ENCODE measurements around the gene SNX3.

SNX3 gene

DNA sequence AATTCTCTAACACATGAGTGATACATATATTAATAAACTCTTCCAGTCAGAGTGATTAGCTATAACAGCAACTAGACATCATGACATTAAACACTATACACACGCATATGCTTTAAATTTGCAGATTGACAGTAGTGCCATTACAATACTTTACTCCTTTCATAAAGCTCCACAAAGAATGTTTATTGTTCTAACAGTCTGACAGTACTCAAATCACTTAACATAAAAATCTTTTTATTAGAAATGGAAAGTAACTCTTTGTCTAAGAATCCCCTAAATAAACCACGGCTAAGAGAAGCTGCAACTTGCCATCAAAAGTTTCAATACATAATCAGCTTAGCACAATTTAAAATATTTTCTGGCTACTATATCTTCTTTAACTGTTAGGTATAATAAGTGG is 24.0 kb downstream of the SNX3 start (continued):
- TF ChIP-seq ZNF560 (tag by site-specific recombination; IDR thresholded peaks at IDR 0.05; ENCODE audit: borderline replicate concordance) (no peak), ZNF19 (tag by site-specific recombination; IDR thresholded peaks at IDR 0.05; ENCODE audit: low read depth) (no peak), ZNF768 (tag by site-specific recombination; IDR thresholded peaks at IDR 0.05) (no peak), ZNF324 (tag by site-specific recombination; IDR thresholded peaks at IDR 0.05) (no peak), YY1 (tag by site-specific recombination; IDR thresholded peaks at IDR 0.05) (no peak), ZBTB20 (tag by site-specific recombination; IDR thresholded peaks at IDR 0.05) (no peak), BCL11A (tag by site-specific recombination; IDR thresholded peaks at IDR 0.05; ENCODE audit: low read depth) (no peak), ZNF16 (tag by site-specific recombination; IDR thresholded peaks at IDR 0.05; ENCODE audit: low read depth) (no peak)
- TF ChIP-seq, protein P1, sequence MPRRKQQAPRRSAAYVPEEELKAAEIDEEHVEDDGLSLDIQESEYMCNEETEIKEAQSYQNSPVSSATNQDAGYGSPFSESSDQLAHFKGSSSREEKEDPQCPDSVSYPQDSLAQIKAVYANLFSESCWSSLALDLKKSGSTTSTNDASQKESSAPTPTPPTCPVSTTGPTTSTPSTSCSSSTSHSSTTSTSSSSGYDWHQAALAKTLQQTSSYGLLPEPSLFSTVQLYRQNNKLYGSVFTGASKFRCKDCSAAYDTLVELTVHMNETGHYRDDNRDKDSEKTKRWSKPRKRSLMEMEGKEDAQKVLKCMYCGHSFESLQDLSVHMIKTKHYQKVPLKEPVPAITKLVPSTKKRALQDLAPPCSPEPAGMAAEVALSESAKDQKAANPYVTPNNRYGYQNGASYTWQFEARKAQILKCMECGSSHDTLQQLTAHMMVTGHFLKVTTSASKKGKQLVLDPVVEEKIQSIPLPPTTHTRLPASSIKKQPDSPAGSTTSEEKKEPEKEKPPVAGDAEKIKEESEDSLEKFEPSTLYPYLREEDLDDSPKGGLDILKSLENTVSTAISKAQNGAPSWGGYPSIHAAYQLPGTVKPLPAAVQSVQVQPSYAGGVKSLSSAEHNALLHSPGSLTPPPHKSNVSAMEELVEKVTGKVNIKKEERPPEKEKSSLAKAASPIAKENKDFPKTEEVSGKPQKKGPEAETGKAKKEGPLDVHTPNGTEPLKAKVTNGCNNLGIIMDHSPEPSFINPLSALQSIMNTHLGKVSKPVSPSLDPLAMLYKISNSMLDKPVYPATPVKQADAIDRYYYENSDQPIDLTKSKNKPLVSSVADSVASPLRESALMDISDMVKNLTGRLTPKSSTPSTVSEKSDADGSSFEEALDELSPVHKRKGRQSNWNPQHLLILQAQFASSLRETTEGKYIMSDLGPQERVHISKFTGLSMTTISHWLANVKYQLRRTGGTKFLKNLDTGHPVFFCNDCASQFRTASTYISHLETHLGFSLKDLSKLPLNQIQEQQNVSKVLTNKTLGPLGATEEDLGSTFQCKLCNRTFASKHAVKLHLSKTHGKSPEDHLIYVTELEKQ (tag by site-specific recombination; IDR thresholded peaks at IDR 0.05; ENCODE audit: borderline replicate concordance), result no peak
- TF ChIP-seq, protein P2, sequence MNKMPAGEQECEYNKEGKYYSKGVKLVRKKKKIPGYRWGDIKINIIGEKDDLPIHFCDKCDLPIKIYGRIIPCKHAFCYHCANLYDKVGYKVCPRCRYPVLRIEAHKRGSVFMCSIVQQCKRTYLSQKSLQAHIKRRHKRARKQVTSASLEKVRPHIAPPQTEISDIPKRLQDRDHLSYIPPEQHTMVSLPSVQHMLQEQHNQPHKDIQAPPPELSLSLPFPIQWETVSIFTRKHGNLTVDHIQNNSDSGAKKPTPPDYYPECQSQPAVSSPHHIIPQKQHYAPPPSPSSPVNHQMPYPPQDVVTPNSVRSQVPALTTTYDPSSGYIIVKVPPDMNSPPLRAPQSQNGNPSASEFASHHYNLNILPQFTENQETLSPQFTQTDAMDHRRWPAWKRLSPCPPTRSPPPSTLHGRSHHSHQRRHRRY (tag by site-specific recombination; IDR thresholded peaks at IDR 0.05), result no peak
- TF ChIP-seq, protein P3, sequence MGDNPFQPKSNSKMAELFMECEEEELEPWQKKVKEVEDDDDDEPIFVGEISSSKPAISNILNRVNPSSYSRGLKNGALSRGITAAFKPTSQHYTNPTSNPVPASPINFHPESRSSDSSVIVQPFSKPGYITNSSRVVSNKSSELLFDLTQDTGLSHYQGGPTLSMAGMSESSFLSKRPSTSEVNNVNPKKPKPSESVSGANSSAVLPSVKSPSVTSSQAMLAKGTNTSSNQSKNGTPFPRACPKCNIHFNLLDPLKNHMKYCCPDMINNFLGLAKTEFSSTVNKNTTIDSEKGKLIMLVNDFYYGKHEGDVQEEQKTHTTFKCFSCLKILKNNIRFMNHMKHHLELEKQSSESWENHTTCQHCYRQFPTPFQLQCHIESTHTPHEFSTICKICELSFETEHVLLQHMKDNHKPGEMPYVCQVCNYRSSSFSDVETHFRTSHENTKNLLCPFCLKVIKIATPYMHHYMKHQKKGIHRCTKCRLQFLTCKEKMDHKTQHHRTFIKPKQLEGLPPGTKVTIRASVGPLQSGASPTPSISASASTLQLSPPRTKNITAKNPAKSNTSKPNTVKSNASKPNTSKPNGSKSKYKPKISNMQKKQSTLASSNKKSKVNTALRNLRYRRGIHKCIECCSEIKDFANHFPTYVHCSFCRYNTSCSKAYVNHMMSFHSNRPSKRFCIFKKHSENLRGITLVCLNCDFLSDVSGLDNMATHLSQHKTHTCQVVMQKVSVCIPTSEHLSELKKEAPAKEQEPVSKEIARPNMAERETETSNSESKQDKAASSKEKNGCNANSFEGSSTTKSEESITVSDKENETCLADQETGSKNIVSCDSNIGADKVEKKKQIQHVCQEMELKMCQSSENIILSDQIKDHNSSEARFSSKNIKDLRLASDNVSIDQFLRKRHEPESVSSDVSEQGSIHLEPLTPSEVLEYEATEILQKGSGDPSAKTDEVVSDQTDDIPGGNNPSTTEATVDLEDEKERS (tag by site-specific recombination; IDR thresholded peaks at IDR 0.05), result no peak

DNA sequence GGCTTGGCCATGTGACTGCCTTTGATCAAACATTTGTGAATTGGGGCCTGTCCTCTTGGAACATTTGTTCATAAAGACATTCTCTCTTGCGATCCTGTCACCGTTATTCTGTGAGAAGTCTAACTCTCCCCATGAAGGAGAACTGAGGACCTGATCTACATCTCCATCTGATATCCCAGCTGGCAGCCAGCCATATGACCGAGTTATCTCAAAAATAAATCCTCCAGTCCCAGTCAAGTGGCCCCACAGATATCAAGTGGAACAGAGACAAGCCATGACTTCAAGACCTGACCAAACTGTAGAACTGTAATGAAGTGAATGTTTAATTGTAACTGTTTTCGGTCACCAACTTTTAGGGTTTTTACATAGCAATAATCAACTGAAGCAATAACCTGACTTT is 25.7 kb downstream of the SNX3 start:
- peak; percentile 17; the same call in 1 of the 2 replicates for TF ChIP-seq ZFP69B (tag by site-specific recombination; IDR thresholded peaks at IDR 0.05)
- TF ChIP-seq KLF9 (tag by site-specific recombination; IDR thresholded peaks at IDR 0.05; ENCODE audit: low read depth), result no peak
- CTCF ChIA-PET, result interaction anchor here (0.9 to 1.9 kb wide), 2 partner anchors 12 to 13 kb away, joined by 3 to 5 read pairs; no protein-coding TSS in a partner anchor
- Histone ChIP-seq H3K9me3 (ENCODE audit: control insufficient read depth, insufficient read depth, low read depth, low read length) (no peaks in the 10 kb centered on the region), H3K4me1 (ENCODE audit: control insufficient read depth, insufficient read depth, low read length) (peaks cover 6% of the 10 kb centered on the region), H3K27ac (ENCODE audit: extremely low read depth, low read depth, low read length) (no peak overlapping the region), H3K36me3 (ENCODE audit: control insufficient read depth in 2 of 2, insufficient read depth in 1 of 2, low read length in 2 of 2) (peaks cover 0 to 4% of the 10 kb centered on the region in 2 experiments; a peak in 2 of 3 replicates), H3K4me3 (ENCODE audit: low read depth, low read length) (no peak overlapping the region)
- POLR2A ChIA-PET, result no interaction called here

DNA sequence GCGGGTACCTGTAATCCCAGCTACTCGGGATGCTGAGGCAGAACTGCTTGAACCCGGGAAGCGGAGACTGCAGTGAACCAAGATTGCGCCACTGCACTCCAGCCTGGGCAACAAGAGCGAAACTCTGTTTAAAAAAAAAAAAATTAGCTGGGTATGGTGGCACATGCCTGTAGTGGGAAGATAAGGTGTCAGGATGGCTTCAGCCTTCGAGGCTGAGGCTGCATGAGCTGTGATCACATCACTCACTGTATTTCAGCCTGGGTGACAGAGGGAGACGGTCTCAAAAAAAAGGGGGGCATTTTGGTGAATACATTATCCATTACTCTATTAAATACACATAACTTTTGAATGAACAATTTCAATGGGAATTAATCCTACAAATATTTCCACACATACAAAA is 32.4 kb downstream of the SNX3 start:
- POLR2A ChIA-PET, result no interaction called here
- CTCF ChIA-PET, result interaction anchor here (0.6 to 2.8 kb wide), 2 partner anchors 12 to 1201 kb away, joined by 4 to 10 read pairs; no protein-coding TSS in a partner anchor
- Histone ChIP-seq H3K27ac (ENCODE audit: extremely low read depth, low read depth, low read length) (no peak overlapping the region), H3K4me1 (ENCODE audit: control insufficient read depth, insufficient read depth, low read length) (peaks cover 7% of the 10 kb centered on the region; the same call in 1 of the 2 replicates), H3K4me3 (ENCODE audit: low read depth, low read length) (no peak overlapping the region), H3K9me3 (ENCODE audit: control insufficient read depth, insufficient read depth, low read depth, low read length) (no peaks in the 10 kb centered on the region), H3K36me3 (ENCODE audit: control insufficient read depth in 2 of 2, insufficient read depth in 1 of 2, low read length in 2 of 2) (no peaks in the 10 kb centered on the region; a peak in 1 of 3 replicates)
- TF ChIP-seq SALL2 (tag by site-specific recombination; IDR thresholded peaks at IDR 0.05; ENCODE audit: borderline replicate concordance) (no peak), ZNF324 (tag by site-specific recombination; IDR thresholded peaks at IDR 0.05) (no peak), ZNF707 (tag by site-specific recombination; IDR thresholded peaks at IDR 0.05) (no peak), ZNF600 (tag by site-specific recombination; IDR thresholded peaks at IDR 0.05) (no peak), ZNF239 (tag by site-specific recombination; IDR thresholded peaks at IDR 0.05) (no peak), ZNF335 (tag by site-specific recombination; conservative IDR thresholded peaks at IDR 0.05) (no peak), ZNF830 (tag by site-specific recombination; IDR thresholded peaks at IDR 0.05; ENCODE audit: low read depth) (no peak), REPIN1 (tag by site-specific recombination; IDR thresholded peaks at IDR 0.05; ENCODE audit: low read depth) (no peak)
- TF ChIP-seq, protein P4, sequence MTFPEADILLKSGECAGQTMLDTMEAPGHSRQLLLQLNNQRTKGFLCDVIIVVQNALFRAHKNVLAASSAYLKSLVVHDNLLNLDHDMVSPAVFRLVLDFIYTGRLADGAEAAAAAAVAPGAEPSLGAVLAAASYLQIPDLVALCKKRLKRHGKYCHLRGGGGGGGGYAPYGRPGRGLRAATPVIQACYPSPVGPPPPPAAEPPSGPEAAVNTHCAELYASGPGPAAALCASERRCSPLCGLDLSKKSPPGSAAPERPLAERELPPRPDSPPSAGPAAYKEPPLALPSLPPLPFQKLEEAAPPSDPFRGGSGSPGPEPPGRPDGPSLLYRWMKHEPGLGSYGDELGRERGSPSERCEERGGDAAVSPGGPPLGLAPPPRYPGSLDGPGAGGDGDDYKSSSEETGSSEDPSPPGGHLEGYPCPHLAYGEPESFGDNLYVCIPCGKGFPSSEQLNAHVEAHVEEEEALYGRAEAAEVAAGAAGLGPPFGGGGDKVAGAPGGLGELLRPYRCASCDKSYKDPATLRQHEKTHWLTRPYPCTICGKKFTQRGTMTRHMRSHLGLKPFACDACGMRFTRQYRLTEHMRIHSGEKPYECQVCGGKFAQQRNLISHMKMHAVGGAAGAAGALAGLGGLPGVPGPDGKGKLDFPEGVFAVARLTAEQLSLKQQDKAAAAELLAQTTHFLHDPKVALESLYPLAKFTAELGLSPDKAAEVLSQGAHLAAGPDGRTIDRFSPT (tag by site-specific recombination; IDR thresholded peaks at IDR 0.05), result no peak
- TF ChIP-seq, protein P5, sequence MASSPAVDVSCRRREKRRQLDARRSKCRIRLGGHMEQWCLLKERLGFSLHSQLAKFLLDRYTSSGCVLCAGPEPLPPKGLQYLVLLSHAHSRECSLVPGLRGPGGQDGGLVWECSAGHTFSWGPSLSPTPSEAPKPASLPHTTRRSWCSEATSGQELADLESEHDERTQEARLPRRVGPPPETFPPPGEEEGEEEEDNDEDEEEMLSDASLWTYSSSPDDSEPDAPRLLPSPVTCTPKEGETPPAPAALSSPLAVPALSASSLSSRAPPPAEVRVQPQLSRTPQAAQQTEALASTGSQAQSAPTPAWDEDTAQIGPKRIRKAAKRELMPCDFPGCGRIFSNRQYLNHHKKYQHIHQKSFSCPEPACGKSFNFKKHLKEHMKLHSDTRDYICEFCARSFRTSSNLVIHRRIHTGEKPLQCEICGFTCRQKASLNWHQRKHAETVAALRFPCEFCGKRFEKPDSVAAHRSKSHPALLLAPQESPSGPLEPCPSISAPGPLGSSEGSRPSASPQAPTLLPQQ (tag by site-specific recombination; IDR thresholded peaks at IDR 0.05), result no peak

Data from HEK293 (cell line).